ENCODE results near the gene PACRG.

PACRG gene

GRCh38 chr6:163017801-163018200, 290.0 kb downstream of the PACRG start:
- ChIA-PET POLR2A (no interaction called here), CTCF (interaction anchor here (1.0 kb wide), 1 partner anchor 10 kb away, joined by 5 read pairs; no protein-coding TSS in a partner anchor)
- no peak for TF ChIP-seq CTCF (IDR thresholded peaks at IDR 0.05; ENCODE audit: insufficient read depth, low read length, missing control alignments)
- no peak overlapping the region for H3K4me3 ChIP-seq (ENCODE audit: low read depth, low read length)
- DNase-seq (ENCODE audit: low read depth, low spot score): peak; percentile 4

DNA sequence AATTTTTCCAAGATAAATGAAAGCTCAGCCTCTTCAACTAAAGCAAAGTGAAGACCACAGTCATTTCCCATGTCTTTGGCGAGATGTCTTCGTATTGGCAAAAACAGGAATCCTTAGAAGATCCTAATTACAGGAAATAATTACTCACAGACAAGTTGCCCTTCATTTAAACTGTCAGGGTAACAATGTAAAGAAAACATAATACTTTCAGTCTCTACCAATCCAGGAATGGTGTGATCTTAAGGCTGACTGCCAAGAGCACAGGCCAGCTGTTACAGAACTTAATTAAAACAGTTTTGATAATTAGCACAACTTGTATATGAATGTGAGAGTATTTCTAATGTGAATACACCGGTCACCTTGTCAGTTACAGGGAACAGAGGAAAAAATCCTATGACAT, 292.2 kb downstream of the PACRG start:
- no peak for TF ChIP-seq CTCF (IDR thresholded peaks at IDR 0.05; ENCODE audit: insufficient read depth, low read length, missing control alignments)
- no peak for DNase-seq (ENCODE audit: low read depth, low spot score)
- ChIA-PET POLR2A (no interaction called here), CTCF (no interaction called here)
- no peak overlapping the region for H3K4me3 ChIP-seq (ENCODE audit: low read depth, low read length)

- POLR2A ChIA-PET: no interaction called here
- DNase-seq (ENCODE audit: low read depth, low spot score): no peak
- no peak for TF ChIP-seq CTCF (IDR thresholded peaks at IDR 0.05; ENCODE audit: insufficient read depth, low read length, missing control alignments)
- no peak overlapping the region for H3K4me3 ChIP-seq (ENCODE audit: low read depth, low read length)
- CTCF ChIA-PET: no interaction called here
Observed at GRCh38 chr6:163021054-163021453, 293.3 kb downstream of the PACRG start.

- ChIA-PET POLR2A (no interaction called here), CTCF (no interaction called here)
- DNase-seq (ENCODE audit: low read depth, low spot score): no peak
- H3K4me3 ChIP-seq (ENCODE audit: low read depth, low read length): no peak overlapping the region
- no peak for TF ChIP-seq CTCF (IDR thresholded peaks at IDR 0.05; ENCODE audit: insufficient read depth, low read length, missing control alignments)
Observed at GRCh38 chr6:163023700-163024099, 295.9 kb downstream of the PACRG start.

DNA sequence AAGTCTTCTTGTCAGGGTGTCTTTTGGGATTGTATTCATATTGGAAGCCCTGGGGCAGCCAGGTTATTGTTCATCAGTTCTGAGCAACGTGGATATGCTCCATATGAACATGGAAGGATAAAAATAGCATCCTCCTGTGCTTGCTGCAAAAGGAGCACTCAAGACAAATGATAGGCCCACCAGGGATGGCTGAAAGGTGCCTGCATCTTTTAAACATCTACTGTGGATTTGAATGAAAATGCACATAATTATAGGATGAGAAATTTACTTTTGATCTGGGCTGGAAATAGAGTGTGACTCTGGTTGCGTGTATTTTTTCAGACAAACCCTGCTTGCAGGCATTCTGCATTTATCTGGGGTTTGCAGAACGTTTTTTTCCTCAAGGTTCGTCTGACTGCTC, 299.1 kb downstream of the PACRG start:
- ChIA-PET CTCF (no interaction called here), POLR2A (no interaction called here)
- no peak for TF ChIP-seq CTCF (IDR thresholded peaks at IDR 0.05; ENCODE audit: insufficient read depth, low read length, missing control alignments)
- DNase-seq (ENCODE audit: low read depth, low spot score): no peak
- H3K4me3 ChIP-seq (ENCODE audit: low read depth, low read length): no peak overlapping the region

DNA sequence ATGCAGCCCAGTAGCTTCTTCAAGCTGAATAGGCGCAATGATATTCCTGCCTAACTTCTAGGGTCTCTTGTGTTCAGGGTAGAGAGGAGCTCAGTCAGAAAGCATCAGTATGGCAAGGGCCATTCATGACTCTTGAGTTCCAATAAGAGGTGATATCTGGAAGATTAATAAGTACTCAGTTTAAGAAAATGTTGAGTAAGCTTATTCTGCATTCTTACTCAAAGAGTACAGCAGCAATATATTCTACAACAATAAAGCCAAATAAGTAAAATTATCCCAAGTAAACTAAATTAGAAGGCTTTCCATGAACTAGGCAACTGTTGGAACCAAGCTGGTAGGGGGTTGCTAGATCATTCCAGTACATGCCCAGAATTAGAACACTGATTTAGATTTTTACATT, 303.2 kb downstream of the PACRG start:
- CTCF ChIA-PET: no interaction called here
- DNase-seq (ENCODE audit: low read depth, low spot score): no peak
- no peak overlapping the region for H3K4me3 ChIP-seq (ENCODE audit: low read depth, low read length)
- POLR2A ChIA-PET: no interaction called here
- no peak for TF ChIP-seq CTCF (IDR thresholded peaks at IDR 0.05; ENCODE audit: insufficient read depth, low read length, missing control alignments)

All from AG04449 (cell line).